ENCODE data around the gene TMEM237.

TMEM237 gene

GRCh38 chr2:201633661-201634249 lies 9.5 kb downstream of the TMEM237 start:
- Histone ChIP-seq H3K27ac (ENCODE audit: extremely low read depth, low read depth, low read length) (no peak overlapping the region), H3K9me3 (ENCODE audit: control insufficient read depth, insufficient read depth, low read depth, low read length) (no peaks in the 10 kb centered on the region), H3K4me3 (ENCODE audit: low read depth, low read length) (no peak overlapping the region), H3K36me3 (ENCODE audit: control insufficient read depth in 2 of 2, insufficient read depth in 1 of 2, low read length in 2 of 2) (peaks cover 46 to 87% of the 10 kb centered on the region in 2 experiments), H3K4me1 (ENCODE audit: control insufficient read depth, insufficient read depth, low read length) (no peaks in the 10 kb centered on the region)
- TF ChIP-seq ZNF837 (tag by site-specific recombination; IDR thresholded peaks at IDR 0.05) (no peak), WT1 (tag by site-specific recombination; IDR thresholded peaks at IDR 0.05) (no peak), ZNF580 (tag by site-specific recombination; IDR thresholded peaks at IDR 0.05) (no peak), ZNF600 (tag by site-specific recombination; IDR thresholded peaks at IDR 0.05) (no peak), ZNF133 (tag by site-specific recombination; IDR thresholded peaks at IDR 0.05) (no peak), SP2 (tag by site-specific recombination; IDR thresholded peaks at IDR 0.05) (no peak), ZBTB48 (tag by site-specific recombination; IDR thresholded peaks at IDR 0.05) (no peak), ZSCAN5A (tag by site-specific recombination; IDR thresholded peaks at IDR 0.05) (no peak), ZBTB20 (tag by site-specific recombination; IDR thresholded peaks at IDR 0.05) (no peak), YY1 (tag by site-specific recombination; IDR thresholded peaks at IDR 0.05) (no peak), ZNF423 (tag by site-specific recombination; IDR thresholded peaks at IDR 0.05) (no peak), ZNF707 (tag by site-specific recombination; IDR thresholded peaks at IDR 0.05) (no peak), ZNF350 (tag by site-specific recombination; IDR thresholded peaks at IDR 0.05) (no peak)
- TF ChIP-seq, protein P1, sequence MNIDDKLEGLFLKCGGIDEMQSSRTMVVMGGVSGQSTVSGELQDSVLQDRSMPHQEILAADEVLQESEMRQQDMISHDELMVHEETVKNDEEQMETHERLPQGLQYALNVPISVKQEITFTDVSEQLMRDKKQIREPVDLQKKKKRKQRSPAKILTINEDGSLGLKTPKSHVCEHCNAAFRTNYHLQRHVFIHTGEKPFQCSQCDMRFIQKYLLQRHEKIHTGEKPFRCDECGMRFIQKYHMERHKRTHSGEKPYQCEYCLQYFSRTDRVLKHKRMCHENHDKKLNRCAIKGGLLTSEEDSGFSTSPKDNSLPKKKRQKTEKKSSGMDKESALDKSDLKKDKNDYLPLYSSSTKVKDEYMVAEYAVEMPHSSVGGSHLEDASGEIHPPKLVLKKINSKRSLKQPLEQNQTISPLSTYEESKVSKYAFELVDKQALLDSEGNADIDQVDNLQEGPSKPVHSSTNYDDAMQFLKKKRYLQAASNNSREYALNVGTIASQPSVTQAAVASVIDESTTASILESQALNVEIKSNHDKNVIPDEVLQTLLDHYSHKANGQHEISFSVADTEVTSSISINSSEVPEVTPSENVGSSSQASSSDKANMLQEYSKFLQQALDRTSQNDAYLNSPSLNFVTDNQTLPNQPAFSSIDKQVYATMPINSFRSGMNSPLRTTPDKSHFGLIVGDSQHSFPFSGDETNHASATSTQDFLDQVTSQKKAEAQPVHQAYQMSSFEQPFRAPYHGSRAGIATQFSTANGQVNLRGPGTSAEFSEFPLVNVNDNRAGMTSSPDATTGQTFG (tag by site-specific recombination; IDR thresholded peaks at IDR 0.05; ENCODE audit: borderline replicate concordance): no peak
- TF ChIP-seq, protein P2, sequence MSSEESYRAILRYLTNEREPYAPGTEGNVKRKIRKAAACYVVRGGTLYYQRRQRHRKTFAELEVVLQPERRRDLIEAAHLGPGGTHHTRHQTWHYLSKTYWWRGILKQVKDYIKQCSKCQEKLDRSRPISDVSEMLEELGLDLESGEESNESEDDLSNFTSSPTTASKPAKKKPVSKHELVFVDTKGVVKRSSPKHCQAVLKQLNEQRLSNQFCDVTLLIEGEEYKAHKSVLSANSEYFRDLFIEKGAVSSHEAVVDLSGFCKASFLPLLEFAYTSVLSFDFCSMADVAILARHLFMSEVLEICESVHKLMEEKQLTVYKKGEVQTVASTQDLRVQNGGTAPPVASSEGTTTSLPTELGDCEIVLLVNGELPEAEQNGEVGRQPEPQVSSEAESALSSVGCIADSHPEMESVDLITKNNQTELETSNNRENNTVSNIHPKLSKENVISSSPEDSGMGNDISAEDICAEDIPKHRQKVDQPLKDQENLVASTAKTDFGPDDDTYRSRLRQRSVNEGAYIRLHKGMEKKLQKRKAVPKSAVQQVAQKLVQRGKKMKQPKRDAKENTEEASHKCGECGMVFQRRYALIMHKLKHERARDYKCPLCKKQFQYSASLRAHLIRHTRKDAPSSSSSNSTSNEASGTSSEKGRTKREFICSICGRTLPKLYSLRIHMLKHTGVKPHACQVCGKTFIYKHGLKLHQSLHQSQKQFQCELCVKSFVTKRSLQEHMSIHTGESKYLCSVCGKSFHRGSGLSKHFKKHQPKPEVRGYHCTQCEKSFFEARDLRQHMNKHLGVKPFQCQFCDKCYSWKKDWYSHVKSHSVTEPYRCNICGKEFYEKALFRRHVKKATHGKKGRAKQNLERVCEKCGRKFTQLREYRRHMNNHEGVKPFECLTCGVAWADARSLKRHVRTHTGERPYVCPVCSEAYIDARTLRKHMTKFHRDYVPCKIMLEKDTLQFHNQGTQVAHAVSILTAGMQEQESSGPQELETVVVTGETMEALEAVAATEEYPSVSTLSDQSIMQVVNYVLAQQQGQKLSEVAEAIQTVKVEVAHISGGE (tag by site-specific recombination; conservative IDR thresholded peaks at IDR 0.05; ENCODE audit: low read depth): no peak
- ChIA-PET POLR2A (no interaction called here), CTCF (no interaction called here)

DNA sequence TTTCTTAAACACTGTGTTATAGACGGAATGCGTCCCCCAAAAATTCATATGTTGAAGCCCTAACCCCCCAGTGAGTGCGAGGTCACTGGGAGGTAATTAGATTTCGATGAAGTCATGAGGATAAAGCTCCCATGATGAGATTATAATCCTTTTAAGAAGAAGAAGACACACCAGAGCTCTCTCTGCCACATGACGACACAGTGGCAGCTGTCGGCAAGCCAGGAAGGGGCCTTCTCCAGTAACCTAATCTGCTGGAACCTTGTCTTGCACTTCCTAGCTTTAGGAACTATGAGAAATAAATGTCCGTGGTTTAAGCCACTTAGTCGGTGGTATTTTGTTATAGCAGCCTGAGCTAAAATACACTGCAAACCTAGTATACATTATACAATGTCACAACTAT lies 12.3 kb downstream of the TMEM237 start:
- Histone ChIP-seq H3K4me1 (ENCODE audit: control insufficient read depth, insufficient read depth, low read length) (no peaks in the 10 kb centered on the region), H3K4me3 (ENCODE audit: low read depth, low read length) (no peak overlapping the region), H3K9me3 (ENCODE audit: control insufficient read depth, insufficient read depth, low read depth, low read length) (no peaks in the 10 kb centered on the region), H3K27ac (ENCODE audit: extremely low read depth, low read depth, low read length) (no peak overlapping the region), H3K36me3 (ENCODE audit: control insufficient read depth in 2 of 2, insufficient read depth in 1 of 2, low read length in 2 of 2) (peaks cover 64 to 80% of the 10 kb centered on the region in 2 experiments)
- ChIA-PET CTCF (no interaction called here), POLR2A (interaction anchor here (0.8 kb wide), 1 partner anchor 180 kb away, joined by 3 read pairs; the partner anchor contains the start of genes STRADB and TRAK2)
- TF ChIP-seq, protein P3, sequence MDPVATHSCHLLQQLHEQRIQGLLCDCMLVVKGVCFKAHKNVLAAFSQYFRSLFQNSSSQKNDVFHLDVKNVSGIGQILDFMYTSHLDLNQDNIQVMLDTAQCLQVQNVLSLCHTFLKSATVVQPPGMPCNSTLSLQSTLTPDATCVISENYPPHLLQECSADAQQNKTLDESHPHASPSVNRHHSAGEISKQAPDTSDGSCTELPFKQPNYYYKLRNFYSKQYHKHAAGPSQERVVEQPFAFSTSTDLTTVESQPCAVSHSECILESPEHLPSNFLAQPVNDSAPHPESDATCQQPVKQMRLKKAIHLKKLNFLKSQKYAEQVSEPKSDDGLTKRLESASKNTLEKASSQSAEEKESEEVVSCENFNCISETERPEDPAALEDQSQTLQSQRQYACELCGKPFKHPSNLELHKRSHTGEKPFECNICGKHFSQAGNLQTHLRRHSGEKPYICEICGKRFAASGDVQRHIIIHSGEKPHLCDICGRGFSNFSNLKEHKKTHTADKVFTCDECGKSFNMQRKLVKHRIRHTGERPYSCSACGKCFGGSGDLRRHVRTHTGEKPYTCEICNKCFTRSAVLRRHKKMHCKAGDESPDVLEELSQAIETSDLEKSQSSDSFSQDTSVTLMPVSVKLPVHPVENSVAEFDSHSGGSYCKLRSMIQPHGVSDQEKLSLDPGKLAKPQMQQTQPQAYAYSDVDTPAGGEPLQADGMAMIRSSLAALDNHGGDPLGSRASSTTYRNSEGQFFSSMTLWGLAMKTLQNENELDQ (tag by site-specific recombination; IDR thresholded peaks at IDR 0.05; ENCODE audit: low read depth): no peak
- no peak for TF ChIP-seq ZNF391 (tag by site-specific recombination; IDR thresholded peaks at IDR 0.05; ENCODE audit: borderline replicate concordance, low read depth)
- TF ChIP-seq ZNF624 (tag by site-specific recombination; IDR thresholded peaks at IDR 0.05): no peak
- TF ChIP-seq, protein P4, sequence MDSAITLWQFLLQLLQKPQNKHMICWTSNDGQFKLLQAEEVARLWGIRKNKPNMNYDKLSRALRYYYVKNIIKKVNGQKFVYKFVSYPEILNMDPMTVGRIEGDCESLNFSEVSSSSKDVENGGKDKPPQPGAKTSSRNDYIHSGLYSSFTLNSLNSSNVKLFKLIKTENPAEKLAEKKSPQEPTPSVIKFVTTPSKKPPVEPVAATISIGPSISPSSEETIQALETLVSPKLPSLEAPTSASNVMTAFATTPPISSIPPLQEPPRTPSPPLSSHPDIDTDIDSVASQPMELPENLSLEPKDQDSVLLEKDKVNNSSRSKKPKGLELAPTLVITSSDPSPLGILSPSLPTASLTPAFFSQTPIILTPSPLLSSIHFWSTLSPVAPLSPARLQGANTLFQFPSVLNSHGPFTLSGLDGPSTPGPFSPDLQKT (IDR thresholded peaks at IDR 0.05; ENCODE audit: borderline replicate concordance, low read depth, low read length): no peak
- no peak for TF ChIP-seq ZNF184 (tag by site-specific recombination; IDR thresholded peaks at IDR 0.05)
- TF ChIP-seq, protein P1 (tag by site-specific recombination; IDR thresholded peaks at IDR 0.05; ENCODE audit: borderline replicate concordance): no peak
- TF ChIP-seq ZNF426 (tag by site-specific recombination; IDR thresholded peaks at IDR 0.05): no peak

Data from HEK293 (cell line).